Keratinocyte (primary cell): Measurements from ENCODE around the gene GPR107. TPM values are rescaled to one million over a fixed set of nuclear protein-coding genes. Genes with fewer than 3 reads are reported as not detected.
"Not testable (repeated sequence)": the region's sequence is repeated elsewhere in the genome, so short reads cannot be mapped to it uniquely, and the experiment has no call there.

Experiments
- DNase-seq: peaks from one replicate; pipeline ENCODE4 v3.0.0-alpha.2; 2011; ENCODE audit warnings: low read depth, missing footprints, low spot score
- FAIRE-seq: peaks from 2 replicates; lab custom pipeline; 2011; peaks lifted over from hg19 to GRCh38; lab: Jason Lieb, UNC
- H2AFZ ChIP-seq: 2 replicates; pipeline ENCODE4 v1.6.0; 2012; ENCODE audit warnings: low read length, control low read depth, inconsistent platforms; ENCODE audit not compliant: control insufficient read depth
- H3K27ac ChIP-seq: 2 replicates; pipeline ENCODE4 v1.5.1; 2011; ENCODE audit warnings: low read length; ENCODE audit not compliant: control insufficient read depth, insufficient read depth
- H3K27me3 ChIP-seq: 3 replicates; pipeline ENCODE4 v1.6.0; 2011; ENCODE audit warnings: low read length; ENCODE audit not compliant: control insufficient read depth, insufficient read depth; ENCODE audit errors: extremely low read depth
- H3K36me3 ChIP-seq, 2 experiments: 2 replicates in 1 of 2; 3 replicates in 1 of 2; pipeline ENCODE4 v1.5.1; 2011; ENCODE audit warnings: low read length in 2 of 2, mild to moderate bottlenecking in 1 of 2; ENCODE audit not compliant: control insufficient read depth in 2 of 2, insufficient read depth in 2 of 2; ENCODE audit errors: extremely low read depth in 1 of 2
- H3K4me1 ChIP-seq: 3 replicates; pipeline ENCODE4 v1.5.1; 2011; ENCODE audit warnings: low read length; ENCODE audit not compliant: control insufficient read depth, insufficient read depth; ENCODE audit errors: extremely low read depth
- H3K4me2 ChIP-seq: 3 replicates; pipeline ENCODE4 v1.6.0; 2011; ENCODE audit warnings: low read depth, low read length; ENCODE audit not compliant: control insufficient read depth, insufficient read depth; ENCODE audit errors: extremely low read depth
- H3K4me3 ChIP-seq, 3 experiments: fragments of 200-600 bp in 1 of 3; sonication (generic) in 1 of 3; 2 replicates in 2 of 3; 3 replicates in 1 of 3; pipeline ENCODE4 v1.5.1; 2011 to 2016; ENCODE audit warnings: low read length in 3 of 3, mild to moderate bottlenecking in 3 of 3, control low read depth in 2 of 3, inconsistent platforms in 1 of 3, low read depth in 1 of 3, mixed read lengths in 1 of 3, mixed run types in 1 of 3, moderate library complexity in 1 of 3; ENCODE audit not compliant: control insufficient read depth in 2 of 3, insufficient read depth in 2 of 3; ENCODE audit errors: extremely low read depth in 1 of 3
- H3K79me2 ChIP-seq: 2 replicates; pipeline ENCODE4 v1.6.0; 2012; ENCODE audit warnings: low read length; ENCODE audit not compliant: control insufficient read depth, insufficient read depth
- H3K9ac ChIP-seq: 3 replicates; pipeline ENCODE4 v1.6.0; 2011; ENCODE audit warnings: low read length; ENCODE audit not compliant: control insufficient read depth, insufficient read depth; ENCODE audit errors: extremely low read depth
- H3K9me1 ChIP-seq: 3 replicates; pipeline ENCODE4 v1.6.0; 2011; ENCODE audit warnings: low read length; ENCODE audit not compliant: control insufficient read depth, insufficient read depth; ENCODE audit errors: extremely low read depth
- H3K9me3 ChIP-seq: 2 replicates; pipeline ENCODE4 v1.5.1; 2012; ENCODE audit warnings: low read depth, low read length; ENCODE audit not compliant: control insufficient read depth
- H4K20me1 ChIP-seq: 3 replicates; pipeline ENCODE4 v1.6.0; 2011; ENCODE audit warnings: low read length; ENCODE audit not compliant: control insufficient read depth, insufficient read depth; ENCODE audit errors: extremely low read depth
- CTCF ChIP-seq, 3 experiments: IDR thresholded peaks in 1 of 3; conservative IDR thresholded peaks in 1 of 3; optimal IDR thresholded peaks in 1 of 3; 2 replicates in 2 of 3; 3 replicates in 1 of 3; pipeline versions ENCODE3 to v1.5.1; 2011; ENCODE audit warnings: low read length in 3 of 3, mild to moderate bottlenecking in 3 of 3, moderate library complexity in 2 of 3, control low read depth in 1 of 3, inconsistent platforms in 1 of 3; ENCODE audit not compliant: insufficient read depth in 2 of 3; ENCODE audit errors: extremely low read depth in 1 of 3
- EZH2 ChIP-seq: IDR thresholded peaks from one replicate; pipeline ENCODE4 v1.6.1; 2012; ENCODE audit warnings: inconsistent platforms, mild to moderate bottlenecking, low read length, moderate library complexity
- dilution Hi-C: fragments of 300-500 bp; cut with MboI; formaldehyde crosslinking; loops from one replicate; pipeline ENCODE4 v1.7.0; 2020; ENCODE audit warnings: low sequenced_read_pairs; ENCODE audit not compliant: extremely low pct_ligation_motif_present
- polyA minus RNA-seq, 3 experiments: library from RNA; depleted of rRNA, polyadenylated mRNA; stranded (reverse); fragments of >200 nt; gene quantifications; 1 replicate in 1 of 3; 2 replicates in 1 of 3; 3 replicates in 1 of 3; pipeline ENCODE4 v1.2.3, GENCODE V29; 2011
- polyA plus RNA-seq, 5 experiments: library from polyadenylated mRNA; depleted of rRNA in 3 of 5; stranded (reverse) in 3 of 5; stranded (forward) in 1 of 5; unstranded in 1 of 5; fragments of >200 nt; gene quantifications; 1 replicate in 1 of 5; 2 replicates in 3 of 5; 3 replicates in 1 of 5; pipeline versions ENCODE4 v1.2.1 to v1.2.3, GENCODE V29; 2011 to 2012; ENCODE audit warnings: missing spikeins in 2 of 5, low read depth in 1 of 5, low replicate concordance in 1 of 5

Gene GPR107
- polyA plus RNA-seq (27.3 to 30.8 TPM (median 29.7 TPM) in 3 replicates), polyA minus RNA-seq (22.3 to 50.2 TPM (median 31.4 TPM) in 3 replicates)
- polyA plus RNA-seq (2011; ENCODE audit: low read depth) = 11.7 TPM
- 12.8 and 18.5 TPM in 2 replicates for polyA plus RNA-seq (2011; cell fraction: cytosol; rRNA removed)
- polyA plus RNA-seq (2011; cell fraction: nucleus; rRNA removed) = 69.0 and 72.5 TPM in 2 replicates
- polyA plus RNA-seq (2012; ENCODE audit: low replicate concordance) = 26.6 and 31.8 TPM in 2 replicates
- polyA minus RNA-seq (2011; cell fraction: cytosol; rRNA and poly(A)+ RNA removed) = 16.5 TPM
- 51.2 and 86.3 TPM in 2 replicates for polyA minus RNA-seq (2011; cell fraction: nucleus; rRNA and poly(A)+ RNA removed)

GRCh38 chr9:130053504-130054324 is at the start of gene GPR107:
TSS of gene GPR107 (plus strand) at chr9:130053906. CDS start at chr9:130053933, 27 bp downstream.
- peak within 1 kb of the TSS; percentile 87 for H3K27ac ChIP-seq
- DNase-seq = no peak
- dilution Hi-C loops = no loop called here
- H3K36me3 ChIP-seq = no peaks in the 10 kb centered on the region
- peak within 1 kb of the TSS; percentile 93 for H3K9ac ChIP-seq
- no peak for FAIRE-seq
- no peaks in the 10 kb centered on the region for H4K20me1 ChIP-seq
- peaks cover 23% of the 10 kb centered on the region for H3K4me1 ChIP-seq
- TF ChIP-seq CTCF (optimal IDR thresholded peaks at IDR 0.05 in 1 of 3, IDR thresholded peaks at IDR 0.05 in 1 of 3, conservative IDR thresholded peaks at IDR 0.05 in 1 of 3; ENCODE audit: extremely low read depth in 1 of 3, insufficient read depth in 2 of 3, low read length in 3 of 3) (no peak), EZH2 (no peak)
- H3K4me3 ChIP-seq = peak within 1 kb of the TSS; percentile 61 to 97 (median 90)
- peaks cover 45% of the 10 kb centered on the region for H3K79me2 ChIP-seq
- no peaks in the 10 kb centered on the region for H3K27me3 ChIP-seq
- H3K9me1 ChIP-seq = no peaks in the 10 kb centered on the region
- H3K4me2 ChIP-seq = peak within 1 kb of the TSS; percentile 97
- H2AFZ ChIP-seq = peak within 1 kb of the TSS; percentile 91
- no peaks in the 10 kb centered on the region for H3K9me3 ChIP-seq

GRCh38 chr9:130003943-130004552 is 49.7 kb upstream of the GPR107 start:
- Histone ChIP-seq H3K9me1 (peaks cover 4% of the 10 kb centered on the region), H2AFZ (no peak overlapping the region), H3K79me2 (no peaks in the 10 kb centered on the region), H3K9ac (no peak overlapping the region), H3K4me1 (no peaks in the 10 kb centered on the region), H3K9me3 (no peaks in the 10 kb centered on the region), H3K36me3 (no peaks in the 10 kb centered on the region), H3K4me3 (no peak overlapping the region), H3K27me3 (no peaks in the 10 kb centered on the region), H3K27ac (no peak overlapping the region), H3K4me2 (no peak overlapping the region), H4K20me1 (no peaks in the 10 kb centered on the region)
- DNase-seq = no peak
- dilution Hi-C loops = no loop called here
- TF ChIP-seq CTCF (optimal IDR thresholded peaks at IDR 0.05 in 1 of 3, IDR thresholded peaks at IDR 0.05 in 1 of 3, conservative IDR thresholded peaks at IDR 0.05 in 1 of 3; ENCODE audit: extremely low read depth in 1 of 3, insufficient read depth in 2 of 3, low read length in 3 of 3) = no peak
- TF ChIP-seq EZH2 = no peak
- FAIRE-seq = no peak

- H3K4me3 ChIP-seq, H3K9ac ChIP-seq, H3K36me3 ChIP-seq, dilution Hi-C loops, H3K4me1 ChIP-seq, H3K4me2 ChIP-seq, FAIRE-seq, H4K20me1 ChIP-seq, H3K9me3 ChIP-seq, H3K9me1 ChIP-seq, H3K79me2 ChIP-seq, H3K27me3 ChIP-seq, DNase-seq, H2AFZ ChIP-seq, H3K27ac ChIP-seq: not testable (repeated sequence)
Measured at GRCh38 chr9:130006952-130007351, 46.8 kb upstream of the GPR107 start.
